ENCODE results near the gene NEURL1. TPM values are rescaled to one million over a fixed set of nuclear protein-coding genes. Genes with fewer than 3 reads are reported as not detected.
"Not testable (repeated sequence)": the region's sequence is repeated elsewhere in the genome, so short reads cannot be mapped to it uniquely, and the experiment has no call there.

Gene NEURL1
- total and polyA plus RNA-seq, 2 donors (not counting 3 experiments of a cell fraction or from before 2014, with no cell fraction given): 0.06 to 0.22 TPM

DNA sequence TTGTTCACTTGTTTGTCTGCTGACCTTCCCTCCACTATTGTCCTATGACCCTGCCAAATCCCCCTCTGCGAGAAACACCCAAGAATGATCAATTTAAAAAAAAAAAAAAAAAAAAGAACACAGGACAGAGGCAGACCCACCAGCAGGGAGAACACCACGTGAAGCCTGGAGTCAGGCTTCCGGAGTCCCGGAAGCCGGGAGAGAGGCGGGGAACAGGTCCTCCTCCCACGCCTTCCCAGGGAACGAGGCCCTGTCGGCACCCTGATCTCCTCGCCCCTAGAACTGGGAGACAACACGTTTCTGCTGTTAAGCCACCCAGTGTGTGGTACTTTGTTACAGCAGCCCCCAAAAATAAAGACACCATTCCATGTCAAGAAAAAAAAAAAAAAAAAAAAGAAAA lies 114.6 kb downstream of the NEURL1 start:
- dilution Hi-C loops (cut with MboI; ENCODE audit: extremely low pct_ligation_motif_present, low sequenced_read_pairs); H3K27ac ChIP-seq (ENCODE audit: insufficient read depth, low read depth, low read length); POLR2A ChIA-PET; FAIRE-seq; H3K4me3 ChIP-seq (replicated peaks in 1 of 3; ENCODE audit: insufficient read depth in 1 of 3, low read depth in 1 of 3, low read length in 3 of 3); H3K9ac ChIP-seq (replicated peaks; ENCODE audit: extremely low read depth, insufficient read depth, low read length); H3K36me3 ChIP-seq (ENCODE audit: control insufficient read depth in 2 of 2, extremely low read depth in 1 of 2, insufficient read depth in 2 of 2, low read length in 2 of 2); H2AFZ ChIP-seq (ENCODE audit: low read depth, low read length); H3K4me1 ChIP-seq (ENCODE audit: control insufficient read depth, extremely low read depth, insufficient read depth, low read length); H4K20me1 ChIP-seq (replicated peaks; ENCODE audit: control insufficient read depth, extremely low read depth, insufficient read depth, low read length); H3K9me1 ChIP-seq (replicated peaks; ENCODE audit: control insufficient read depth, extremely low read depth, insufficient read depth, low read length); H3K27me3 ChIP-seq (ENCODE audit: control insufficient read depth in 2 of 2, insufficient read depth in 2 of 2, low read length in 2 of 2); intact Hi-C loops (cut with micrococcal nuclease); H3K9me3 ChIP-seq (replicated peaks; ENCODE audit: control insufficient read depth, insufficient read depth, low read length); H3K4me2 ChIP-seq (ENCODE audit: insufficient read depth, low read length); DNase-seq (ENCODE audit: low read depth, low spot score); BruUV-seq (replicated peaks); H3K79me2 ChIP-seq (ENCODE audit: control insufficient read depth, insufficient read depth, low read length): not testable (repeated sequence)
- CTCF ChIA-PET: interaction anchor here (1.0 to 1.3 kb wide), 2 partner anchors 76 to 78 kb away, joined by 4 to 13 read pairs; no protein-coding TSS in a partner anchor

DNA sequence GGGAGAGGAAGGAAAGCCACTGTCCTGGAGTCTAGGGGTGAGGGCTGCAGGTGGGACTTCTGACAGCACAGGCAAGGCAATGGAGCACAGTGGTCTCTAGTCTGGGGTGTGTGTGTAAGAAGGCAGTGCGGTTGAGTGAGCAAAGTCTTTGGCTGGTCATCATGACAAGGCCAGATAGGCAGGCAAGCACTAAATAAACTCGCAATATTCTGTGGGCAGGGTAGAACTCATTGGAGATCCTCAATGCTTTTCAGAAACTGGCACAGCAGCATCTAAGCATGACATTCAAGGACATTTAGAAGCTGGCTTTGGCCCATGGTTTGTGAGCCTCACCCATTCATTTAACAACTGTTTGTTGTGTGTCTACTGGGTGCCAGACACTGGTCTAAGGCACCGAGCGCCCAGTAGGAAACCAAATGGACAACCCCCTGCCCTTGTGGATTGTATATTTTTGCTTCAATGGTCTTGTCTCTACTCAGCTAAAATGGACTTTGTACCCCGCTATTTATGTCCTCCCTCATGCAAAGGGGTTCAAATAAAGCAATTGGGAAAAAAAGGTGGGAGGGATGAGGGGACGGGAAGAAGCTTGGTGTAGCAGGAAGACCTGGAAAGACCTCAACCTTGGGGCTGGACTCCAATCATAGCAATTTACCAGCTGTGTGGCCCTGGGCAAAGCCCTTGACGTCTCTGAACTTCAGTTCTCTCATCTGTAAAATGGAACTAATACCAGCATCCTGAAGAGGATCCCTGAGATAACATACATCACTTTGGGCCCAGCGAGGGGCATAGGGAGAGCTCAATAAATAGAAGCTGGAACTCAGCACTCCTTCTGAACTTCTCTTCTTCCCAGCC lies 116.0 kb downstream of the NEURL1 start:
- FAIRE-seq (no peak), DNase-seq (ENCODE audit: low read depth, low spot score) (no peak)
- no peak overlapping the region for H3K4me2 ChIP-seq (ENCODE audit: insufficient read depth, low read length)
- H3K27ac ChIP-seq (ENCODE audit: insufficient read depth, low read depth, low read length): no peak overlapping the region
- H2AFZ ChIP-seq (ENCODE audit: low read depth, low read length): no peak overlapping the region
- H3K27me3 ChIP-seq (ENCODE audit: control insufficient read depth in 2 of 2, insufficient read depth in 2 of 2, low read length in 2 of 2): no peaks in the 10 kb centered on the region
- TF ChIP-seq JUN (IDR thresholded peaks at IDR 0.05; ENCODE audit: borderline replicate concordance, insufficient read depth, insufficient read length, low read depth) (no peak), GATA2 (IDR thresholded peaks at IDR 0.05; ENCODE audit: insufficient read depth, insufficient read length, low read depth, low read length) (no peak), MYC (IDR thresholded peaks at IDR 0.05; ENCODE audit: low read depth, low read length) (no peak), EZH2 (IDR thresholded peaks at IDR 0.05; ENCODE audit: borderline replicate concordance, low read depth, low read length, severe bottlenecking) (no peak), POLR2A (IDR thresholded peaks at IDR 0.05; ENCODE audit: low read depth, low read length) (no peak), FOS (IDR thresholded peaks at IDR 0.05; ENCODE audit: borderline replicate concordance, insufficient read depth, low read length) (no peak), POLR2AphosphoS5 (IDR thresholded peaks at IDR 0.05; ENCODE audit: insufficient read depth, low read depth, low read length) (no peak)
- TF ChIP-seq, protein P1, sequence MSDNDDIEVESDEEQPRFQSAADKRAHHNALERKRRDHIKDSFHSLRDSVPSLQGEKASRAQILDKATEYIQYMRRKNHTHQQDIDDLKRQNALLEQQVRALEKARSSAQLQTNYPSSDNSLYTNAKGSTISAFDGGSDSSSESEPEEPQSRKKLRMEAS (IDR thresholded peaks at IDR 0.05; ENCODE audit: insufficient read depth, insufficient read length): no peak
- TF ChIP-seq, protein P2, sequence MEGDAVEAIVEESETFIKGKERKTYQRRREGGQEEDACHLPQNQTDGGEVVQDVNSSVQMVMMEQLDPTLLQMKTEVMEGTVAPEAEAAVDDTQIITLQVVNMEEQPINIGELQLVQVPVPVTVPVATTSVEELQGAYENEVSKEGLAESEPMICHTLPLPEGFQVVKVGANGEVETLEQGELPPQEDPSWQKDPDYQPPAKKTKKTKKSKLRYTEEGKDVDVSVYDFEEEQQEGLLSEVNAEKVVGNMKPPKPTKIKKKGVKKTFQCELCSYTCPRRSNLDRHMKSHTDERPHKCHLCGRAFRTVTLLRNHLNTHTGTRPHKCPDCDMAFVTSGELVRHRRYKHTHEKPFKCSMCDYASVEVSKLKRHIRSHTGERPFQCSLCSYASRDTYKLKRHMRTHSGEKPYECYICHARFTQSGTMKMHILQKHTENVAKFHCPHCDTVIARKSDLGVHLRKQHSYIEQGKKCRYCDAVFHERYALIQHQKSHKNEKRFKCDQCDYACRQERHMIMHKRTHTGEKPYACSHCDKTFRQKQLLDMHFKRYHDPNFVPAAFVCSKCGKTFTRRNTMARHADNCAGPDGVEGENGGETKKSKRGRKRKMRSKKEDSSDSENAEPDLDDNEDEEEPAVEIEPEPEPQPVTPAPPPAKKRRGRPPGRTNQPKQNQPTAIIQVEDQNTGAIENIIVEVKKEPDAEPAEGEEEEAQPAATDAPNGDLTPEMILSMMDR (IDR thresholded peaks at IDR 0.05; ENCODE audit: extremely low read depth in 1 of 2, insufficient read depth in 1 of 2, low read depth in 1 of 2, low read length in 2 of 2): no peak
- no peaks in the 10 kb centered on the region for H3K9me3 ChIP-seq (replicated peaks; ENCODE audit: control insufficient read depth, insufficient read depth, low read length)
- H3K79me2 ChIP-seq (ENCODE audit: control insufficient read depth, insufficient read depth, low read length): no peaks in the 10 kb centered on the region
- H3K36me3 ChIP-seq (ENCODE audit: control insufficient read depth in 2 of 2, extremely low read depth in 1 of 2, insufficient read depth in 2 of 2, low read length in 2 of 2): no peaks in the 10 kb centered on the region
- intact Hi-C loops (cut with micrococcal nuclease): no loop called here
- no peaks in the 10 kb centered on the region for H3K4me1 ChIP-seq (ENCODE audit: control insufficient read depth, extremely low read depth, insufficient read depth, low read length)
- dilution Hi-C loops (cut with MboI; ENCODE audit: extremely low pct_ligation_motif_present, low sequenced_read_pairs): no loop called here
- H3K9ac ChIP-seq (replicated peaks; ENCODE audit: extremely low read depth, insufficient read depth, low read length): no peak overlapping the region
- H3K9me1 ChIP-seq (replicated peaks; ENCODE audit: control insufficient read depth, extremely low read depth, insufficient read depth, low read length): no peaks in the 10 kb centered on the region
- no TSS peak for BruUV-seq (replicated peaks)
- H4K20me1 ChIP-seq (replicated peaks; ENCODE audit: control insufficient read depth, extremely low read depth, insufficient read depth, low read length): no peaks in the 10 kb centered on the region
- ChIA-PET POLR2A (no interaction called here), CTCF (interaction anchor here (1.0 to 1.3 kb wide), 2 partner anchors 75 to 77 kb away, joined by 4 to 13 read pairs; no protein-coding TSS in a partner anchor)
- H3K4me3 ChIP-seq (replicated peaks in 1 of 3; ENCODE audit: insufficient read depth in 1 of 3, low read depth in 1 of 3, low read length in 3 of 3): no peak overlapping the region

Data from endothelial cell of umbilical vein (primary cell).